Activated T-helper 2 cell treated with anti-CD3 and anti-CD28 coated beads, Interferon-gamma antibody, Interleukin-2, Interleukin-4, amounts not matched to agents 10 μg/mL and 5 μg/mL and 100 μg/mL, durations not matched to agents 14 hours and 24 hours and 36 hours (primary cell): ENCODE data around the gene RDH16. TPM values are rescaled to one million over a fixed set of nuclear protein-coding genes. Genes with fewer than 3 reads are reported as not detected.
"Not testable (repeated sequence)": the region's sequence is repeated elsewhere in the genome, so short reads cannot be mapped to it uniquely, and the experiment has no call there.

ENCODE experiments used
- DNase-seq: peaks from one replicate; pipeline ENCODE4 v3.0.0; 2021; ENCODE audit warnings: low spot score
- H3K27ac Mint-ChIP-seq: one replicate; pipeline ENCODE4 v1.8.0; 2021; ENCODE audit warnings: mixed read lengths
- H3K27me3 Mint-ChIP-seq: one replicate; pipeline ENCODE4 v1.8.0; 2021; ENCODE audit warnings: low read depth, mixed read lengths
- H3K36me3 Mint-ChIP-seq: one replicate; pipeline ENCODE4 v1.8.0; 2021; ENCODE audit warnings: low read depth, mixed read lengths
- H3K4me1 Mint-ChIP-seq: one replicate; pipeline ENCODE4 v1.8.0; 2021; ENCODE audit warnings: low read depth, mixed read lengths
- H3K4me3 Mint-ChIP-seq: one replicate; pipeline ENCODE4 v1.8.0; 2021; ENCODE audit warnings: low read depth, mild to moderate bottlenecking, moderate library complexity, mixed read lengths
- H3K9me3 Mint-ChIP-seq: one replicate; pipeline ENCODE4 v1.8.0; 2021; ENCODE audit warnings: mixed read lengths
- intact Hi-C: fragments of 100-400 bp; cut with micrococcal nuclease; formaldehyde crosslinking; loops from one replicate; pipeline ENCODE4 v1.15.1; 2023
- total RNA-seq: library from RNA; stranded (reverse); gene quantifications from 2 replicates; pipeline ENCODE4 v1.2.3, GENCODE V29; 2022

Gene RDH16
- total RNA-seq, 1 donor from 2014 or later = 0.30 TPM

GRCh38 chr12:56918139-56918538, 39.3 kb downstream of the RDH16 start:
- H3K36me3 Mint-ChIP-seq, H3K4me3 Mint-ChIP-seq, H3K4me1 Mint-ChIP-seq, H3K27ac Mint-ChIP-seq, H3K27me3 Mint-ChIP-seq, DNase-seq, intact Hi-C loops: not testable (repeated sequence)
- H3K9me3 Mint-ChIP-seq = peaks cover 11% of the 10 kb centered on the region

- H3K4me1 Mint-ChIP-seq = no peaks in the 10 kb centered on the region
- intact Hi-C loops = no loop called here
- H3K27ac Mint-ChIP-seq = no peak overlapping the region
- no peak for DNase-seq
- H3K9me3 Mint-ChIP-seq = peaks cover 11% of the 10 kb centered on the region
- H3K4me3 Mint-ChIP-seq = no peak overlapping the region
- no peaks in the 10 kb centered on the region for H3K36me3 Mint-ChIP-seq
- peaks cover 4% of the 10 kb centered on the region for H3K27me3 Mint-ChIP-seq
Measured at GRCh38 chr12:56916996-56917333, 40.4 kb downstream of the RDH16 start.

GRCh38 chr12:56916296-56916995, 41.0 kb downstream of the RDH16 start:
- no peaks in the 10 kb centered on the region for H3K4me1 Mint-ChIP-seq
- no peak overlapping the region for H3K27ac Mint-ChIP-seq
- DNase-seq = no peak
- peaks cover 4% of the 10 kb centered on the region for H3K27me3 Mint-ChIP-seq
- H3K36me3 Mint-ChIP-seq = no peaks in the 10 kb centered on the region
- H3K4me3 Mint-ChIP-seq = no peak overlapping the region
- H3K9me3 Mint-ChIP-seq = peaks cover 11% of the 10 kb centered on the region
- intact Hi-C loops = no loop called here

- peaks cover 4% of the 10 kb centered on the region for H3K27me3 Mint-ChIP-seq
- no peak overlapping the region for H3K27ac Mint-ChIP-seq
- intact Hi-C loops = no loop called here
- no peak for DNase-seq
- no peak overlapping the region for H3K4me3 Mint-ChIP-seq
- H3K9me3 Mint-ChIP-seq = peaks cover 11% of the 10 kb centered on the region
- no peaks in the 10 kb centered on the region for H3K4me1 Mint-ChIP-seq
- no peaks in the 10 kb centered on the region for H3K36me3 Mint-ChIP-seq
Measured at GRCh38 chr12:56914724-56915123, 42.7 kb downstream of the RDH16 start.

GRCh38 chr12:56914256-56914655, 43.2 kb downstream of the RDH16 start:
- Mint-ChIP-seq H3K4me3 (no peak overlapping the region), H3K27ac (no peak overlapping the region), H3K9me3 (peaks cover 13% of the 10 kb centered on the region), H3K36me3 (no peaks in the 10 kb centered on the region), H3K4me1 (no peaks in the 10 kb centered on the region), H3K27me3 (peaks cover 4% of the 10 kb centered on the region)
- DNase-seq = no peak
- intact Hi-C loops = no loop called here

GRCh38 chr12:56909403-56909802, 48.0 kb downstream of the RDH16 start:
- H3K27me3 Mint-ChIP-seq, H3K4me1 Mint-ChIP-seq, intact Hi-C loops, H3K27ac Mint-ChIP-seq, DNase-seq, H3K4me3 Mint-ChIP-seq, H3K36me3 Mint-ChIP-seq: not testable (repeated sequence)
- H3K9me3 Mint-ChIP-seq = peaks cover 12% of the 10 kb centered on the region

- H3K36me3 Mint-ChIP-seq = no peaks in the 10 kb centered on the region
- no peaks in the 10 kb centered on the region for H3K27me3 Mint-ChIP-seq
- H3K4me1 Mint-ChIP-seq = no peaks in the 10 kb centered on the region
- no peak for DNase-seq
- no peak overlapping the region for H3K4me3 Mint-ChIP-seq
- peaks cover 12% of the 10 kb centered on the region for H3K9me3 Mint-ChIP-seq
- H3K27ac Mint-ChIP-seq = no peak overlapping the region
- intact Hi-C loops = no loop called here
Measured at GRCh38 chr12:56908136-56908535, 49.3 kb downstream of the RDH16 start.

GRCh38 chr12:56905852-56906251, 51.6 kb downstream of the RDH16 start:
- peaks cover 1% of the 10 kb centered on the region for H3K27me3 Mint-ChIP-seq
- intact Hi-C loops = no loop called here
- H3K4me3 Mint-ChIP-seq = no peak overlapping the region
- no peak for DNase-seq
- no peak overlapping the region for H3K27ac Mint-ChIP-seq
- peaks cover 3% of the 10 kb centered on the region for H3K36me3 Mint-ChIP-seq
- no peaks in the 10 kb centered on the region for H3K4me1 Mint-ChIP-seq
- H3K9me3 Mint-ChIP-seq = peaks cover 25% of the 10 kb centered on the region

GRCh38 chr12:56903374-56903773, 54.0 kb downstream of the RDH16 start:
- H3K27me3 Mint-ChIP-seq = peaks cover 1% of the 10 kb centered on the region
- peaks cover 3% of the 10 kb centered on the region for H3K36me3 Mint-ChIP-seq
- H3K4me1 Mint-ChIP-seq = no peaks in the 10 kb centered on the region
- no peak for DNase-seq
- H3K9me3 Mint-ChIP-seq = peaks cover 21% of the 10 kb centered on the region
- intact Hi-C loops = no loop called here
- no peak overlapping the region for H3K4me3 Mint-ChIP-seq
- H3K27ac Mint-ChIP-seq = no peak overlapping the region

Other genes with a start within 250 kb of the RDH16 start
- 1,037 and 1,093 TPM in 2 replicates for gene NACA, start 232.3 kb downstream of the RDH16 start, total RNA-seq
- gene PRIM1, start 205.3 kb downstream of the RDH16 start, total RNA-seq = 59.4 and 63.9 TPM in 2 replicates
- gene HSD17B6, start 194.3 kb downstream of the RDH16 start, total RNA-seq = 1.2 and 2.9 TPM in 2 replicates
- gene SDR9C7, start 23.2 kb downstream of the RDH16 start, total RNA-seq = not detected in 2 replicates
- gene ZBTB39, start 48.9 kb upstream of the RDH16 start, total RNA-seq = 10.5 and 10.6 TPM in 2 replicates
- not detected in 2 replicates for gene TAC3, start 58.9 kb upstream of the RDH16 start, total RNA-seq
- gene MYO1A, start 92.5 kb upstream of the RDH16 start, total RNA-seq = 2.4 and 4.2 TPM in 2 replicates
- 79.8 and 86.7 TPM in 2 replicates for gene NEMP1, start 121.2 kb upstream of the RDH16 start, total RNA-seq
- 72.8 and 74.7 TPM in 2 replicates for gene NAB2, start 131.5 kb upstream of the RDH16 start, total RNA-seq
- gene STAT6, start 153.8 kb upstream of the RDH16 start, total RNA-seq = 333 and 341 TPM in 2 replicates
- gene LRP1, start 170.9 kb upstream of the RDH16 start, total RNA-seq = 1.8 and 2.1 TPM in 2 replicates
- not detected in 2 replicates for gene LRP1-AS, start 190.0 kb upstream of the RDH16 start, total RNA-seq